WTC11 (cell line): Measurements from ENCODE around the gene SCUBE1.

ENCODE experiments used
- CREM ChIP-seq: sonication (generic); formaldehyde crosslinking; IDR thresholded peaks from 2 replicates; pipeline ENCODE4 v1.8.1; 2022; ENCODE audit warnings: mild to moderate bottlenecking, missing genetic modification reagents, moderate library complexity
- ETV6 ChIP-seq: sonication (generic); formaldehyde crosslinking; IDR thresholded peaks from 2 replicates; pipeline ENCODE4 v1.8.1; 2022; ENCODE audit warnings: mild to moderate bottlenecking, missing genetic modification reagents
- MYBL2 ChIP-seq: sonication (generic); formaldehyde crosslinking; IDR thresholded peaks from 2 replicates; pipeline ENCODE4 v1.8.1; 2023; ENCODE audit warnings: mild to moderate bottlenecking, moderate library complexity, missing genetic modification reagents
- TEAD4 ChIP-seq: sonication (generic); formaldehyde crosslinking; IDR thresholded peaks from 2 replicates; pipeline ENCODE4 v1.8.0; 2022; ENCODE audit warnings: mild to moderate bottlenecking, missing genetic modification reagents
- ZNF121 ChIP-seq: sonication (generic); formaldehyde crosslinking; IDR thresholded peaks from 2 replicates; pipeline ENCODE4 v1.8.0; 2023; ENCODE audit warnings: missing genetic modification reagents
- ZNF138 ChIP-seq: sonication (generic); formaldehyde crosslinking; conservative IDR thresholded peaks from 2 replicates; pipeline ENCODE4 v1.8.1; 2022; ENCODE audit warnings: mild to moderate bottlenecking, moderate library complexity, missing genetic modification reagents
- TF ChIP-seq, protein P1 (sequence below): sonication (generic); formaldehyde crosslinking; IDR thresholded peaks from 2 replicates; pipeline ENCODE4 v1.8.1; 2023; ENCODE audit warnings: mild to moderate bottlenecking, missing genetic modification reagents
- TF ChIP-seq, protein P2 (sequence below): sonication (generic); formaldehyde crosslinking; IDR thresholded peaks from 2 replicates; pipeline ENCODE4 v1.8.1; 2022; ENCODE audit warnings: low read depth, mild to moderate bottlenecking, moderate library complexity, missing genetic modification reagents, borderline replicate concordance
- TF ChIP-seq, protein P3 (sequence below): fragments of 200-600 bp; IDR thresholded peaks from 2 replicates; pipeline ENCODE4 v1.8.0; 2022; ENCODE audit warnings: antibody characterized with exemption
- TF ChIP-seq, protein P4 (sequence below): sonication (generic); formaldehyde crosslinking; IDR thresholded peaks from 2 replicates; pipeline ENCODE4 v1.8.0; 2022; ENCODE audit warnings: mild to moderate bottlenecking, missing genetic modification reagents

DNA sequence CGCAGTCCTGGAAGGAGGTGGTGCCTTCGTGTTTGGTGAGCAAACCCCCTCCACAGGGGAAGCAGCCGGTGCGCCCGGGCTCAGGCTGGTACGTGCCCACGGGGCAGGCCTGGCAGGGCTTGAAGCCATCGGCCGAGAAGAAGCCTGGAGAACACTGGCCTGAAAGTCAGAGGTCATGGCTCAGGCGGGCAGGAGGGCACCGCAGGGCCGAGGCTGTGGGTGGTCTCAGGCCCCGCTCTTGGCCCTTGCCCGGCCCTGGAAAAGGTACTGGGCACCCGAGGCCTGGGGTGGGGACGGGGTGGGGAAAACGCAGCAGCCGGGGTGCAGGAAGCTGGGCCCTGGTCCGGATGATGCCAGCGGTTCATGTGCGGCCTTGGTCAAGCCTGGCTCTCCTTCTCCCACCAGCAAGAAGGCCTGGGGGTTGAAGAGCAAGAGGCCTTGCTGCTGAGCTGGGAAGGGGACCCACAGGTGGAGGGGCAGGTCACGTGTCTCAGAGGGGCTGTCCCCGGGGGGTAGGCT lies 130.7 kb downstream of the SCUBE1 start:
- no peak for TF ChIP-seq ETV6 (CRISPR knock-in tag)
- TF ChIP-seq, protein P1, sequence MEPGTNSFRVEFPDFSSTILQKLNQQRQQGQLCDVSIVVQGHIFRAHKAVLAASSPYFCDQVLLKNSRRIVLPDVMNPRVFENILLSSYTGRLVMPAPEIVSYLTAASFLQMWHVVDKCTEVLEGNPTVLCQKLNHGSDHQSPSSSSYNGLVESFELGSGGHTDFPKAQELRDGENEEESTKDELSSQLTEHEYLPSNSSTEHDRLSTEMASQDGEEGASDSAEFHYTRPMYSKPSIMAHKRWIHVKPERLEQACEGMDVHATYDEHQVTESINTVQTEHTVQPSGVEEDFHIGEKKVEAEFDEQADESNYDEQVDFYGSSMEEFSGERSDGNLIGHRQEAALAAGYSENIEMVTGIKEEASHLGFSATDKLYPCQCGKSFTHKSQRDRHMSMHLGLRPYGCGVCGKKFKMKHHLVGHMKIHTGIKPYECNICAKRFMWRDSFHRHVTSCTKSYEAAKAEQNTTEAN (CRISPR knock-in tag) = no peak
- TF ChIP-seq ZNF121 = no peak
- TF ChIP-seq, protein P2, sequence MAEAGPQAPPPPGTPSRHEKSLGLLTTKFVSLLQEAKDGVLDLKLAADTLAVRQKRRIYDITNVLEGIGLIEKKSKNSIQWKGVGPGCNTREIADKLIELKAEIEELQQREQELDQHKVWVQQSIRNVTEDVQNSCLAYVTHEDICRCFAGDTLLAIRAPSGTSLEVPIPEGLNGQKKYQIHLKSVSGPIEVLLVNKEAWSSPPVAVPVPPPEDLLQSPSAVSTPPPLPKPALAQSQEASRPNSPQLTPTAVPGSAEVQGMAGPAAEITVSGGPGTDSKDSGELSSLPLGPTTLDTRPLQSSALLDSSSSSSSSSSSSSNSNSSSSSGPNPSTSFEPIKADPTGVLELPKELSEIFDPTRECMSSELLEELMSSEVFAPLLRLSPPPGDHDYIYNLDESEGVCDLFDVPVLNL = no peak
- TF ChIP-seq, protein P3, sequence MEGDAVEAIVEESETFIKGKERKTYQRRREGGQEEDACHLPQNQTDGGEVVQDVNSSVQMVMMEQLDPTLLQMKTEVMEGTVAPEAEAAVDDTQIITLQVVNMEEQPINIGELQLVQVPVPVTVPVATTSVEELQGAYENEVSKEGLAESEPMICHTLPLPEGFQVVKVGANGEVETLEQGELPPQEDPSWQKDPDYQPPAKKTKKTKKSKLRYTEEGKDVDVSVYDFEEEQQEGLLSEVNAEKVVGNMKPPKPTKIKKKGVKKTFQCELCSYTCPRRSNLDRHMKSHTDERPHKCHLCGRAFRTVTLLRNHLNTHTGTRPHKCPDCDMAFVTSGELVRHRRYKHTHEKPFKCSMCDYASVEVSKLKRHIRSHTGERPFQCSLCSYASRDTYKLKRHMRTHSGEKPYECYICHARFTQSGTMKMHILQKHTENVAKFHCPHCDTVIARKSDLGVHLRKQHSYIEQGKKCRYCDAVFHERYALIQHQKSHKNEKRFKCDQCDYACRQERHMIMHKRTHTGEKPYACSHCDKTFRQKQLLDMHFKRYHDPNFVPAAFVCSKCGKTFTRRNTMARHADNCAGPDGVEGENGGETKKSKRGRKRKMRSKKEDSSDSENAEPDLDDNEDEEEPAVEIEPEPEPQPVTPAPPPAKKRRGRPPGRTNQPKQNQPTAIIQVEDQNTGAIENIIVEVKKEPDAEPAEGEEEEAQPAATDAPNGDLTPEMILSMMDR = no peak
- TF ChIP-seq, protein P4, sequence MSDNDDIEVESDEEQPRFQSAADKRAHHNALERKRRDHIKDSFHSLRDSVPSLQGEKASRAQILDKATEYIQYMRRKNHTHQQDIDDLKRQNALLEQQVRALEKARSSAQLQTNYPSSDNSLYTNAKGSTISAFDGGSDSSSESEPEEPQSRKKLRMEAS = no peak
- TF ChIP-seq MYBL2 (CRISPR knock-in tag) = no peak
- no peak for TF ChIP-seq CREM (CRISPR knock-in tag)
- no peak for TF ChIP-seq ZNF138 (CRISPR knock-in tag)
- TF ChIP-seq TEAD4 (CRISPR knock-in tag) = no peak
